ENCODE data around the gene ADAMTS19.

ADAMTS19 gene

GRCh38 chr5:129593525-129593924, 133.4 kb downstream of the ADAMTS19 start:
- no peaks in the 10 kb centered on the region for H3K9me3 ChIP-seq
- intact Hi-C loops (cut with DNase I; ENCODE audit: low total_unique reads): no loop called here
- no peak for DNase-seq
- no peaks in the 10 kb centered on the region for H3K4me1 ChIP-seq
- no peaks in the 10 kb centered on the region for H3K27me3 ChIP-seq
- H3K27ac ChIP-seq: no peak overlapping the region
- H3K36me3 ChIP-seq: no peaks in the 10 kb centered on the region
- H3K4me3 ChIP-seq: no peak overlapping the region
- TF ChIP-seq CTCF (IDR thresholded peaks at IDR 0.05): no peak

GRCh38 chr5:129601576-129601975, 141.5 kb downstream of the ADAMTS19 start:
- H3K27me3 ChIP-seq: no peaks in the 10 kb centered on the region
- TF ChIP-seq CTCF (IDR thresholded peaks at IDR 0.05): no peak
- DNase-seq: no peak
- H3K9me3 ChIP-seq: no peaks in the 10 kb centered on the region
- H3K36me3 ChIP-seq: no peaks in the 10 kb centered on the region
- no peak overlapping the region for H3K4me3 ChIP-seq
- intact Hi-C loops (cut with DNase I; ENCODE audit: low total_unique reads): no loop called here
- no peak overlapping the region for H3K27ac ChIP-seq
- H3K4me1 ChIP-seq: no peaks in the 10 kb centered on the region

- Histone ChIP-seq H3K36me3 (no peaks in the 10 kb centered on the region), H3K4me3 (no peak overlapping the region), H3K9me3 (no peaks in the 10 kb centered on the region), H3K27me3 (no peaks in the 10 kb centered on the region), H3K4me1 (no peaks in the 10 kb centered on the region), H3K27ac (no peak overlapping the region)
- no peak for DNase-seq
- no peak for TF ChIP-seq CTCF (IDR thresholded peaks at IDR 0.05)
- intact Hi-C loops (cut with DNase I; ENCODE audit: low total_unique reads): no loop called here
These were observed 148.3 kb downstream of the ADAMTS19 start for GRCh38 chr5:129608350-129608749.

- Histone ChIP-seq H3K4me3 (no peak overlapping the region), H3K4me1 (no peaks in the 10 kb centered on the region), H3K9me3 (no peaks in the 10 kb centered on the region), H3K27me3 (no peaks in the 10 kb centered on the region), H3K27ac (no peak overlapping the region), H3K36me3 (no peaks in the 10 kb centered on the region)
- intact Hi-C loops (cut with DNase I; ENCODE audit: low total_unique reads): no loop called here
- DNase-seq: no peak
- no peak for TF ChIP-seq CTCF (IDR thresholded peaks at IDR 0.05)
These were observed 149.6 kb downstream of the ADAMTS19 start for GRCh38 chr5:129609710-129610109.

GRCh38 chr5:129616517-129616916, 156.4 kb downstream of the ADAMTS19 start:
- intact Hi-C loops (cut with DNase I; ENCODE audit: low total_unique reads): no loop called here
- no peaks in the 10 kb centered on the region for H3K9me3 ChIP-seq
- no peak overlapping the region for H3K4me3 ChIP-seq
- H3K27me3 ChIP-seq: no peaks in the 10 kb centered on the region
- TF ChIP-seq CTCF (IDR thresholded peaks at IDR 0.05): no peak
- DNase-seq: no peak
- no peaks in the 10 kb centered on the region for H3K4me1 ChIP-seq
- no peaks in the 10 kb centered on the region for H3K36me3 ChIP-seq
- H3K27ac ChIP-seq: no peak overlapping the region

- Histone ChIP-seq H3K36me3 (no peaks in the 10 kb centered on the region), H3K27ac (no peak overlapping the region), H3K9me3 (no peaks in the 10 kb centered on the region), H3K4me3 (no peak overlapping the region), H3K4me1 (no peaks in the 10 kb centered on the region), H3K27me3 (no peaks in the 10 kb centered on the region)
- intact Hi-C loops (cut with DNase I; ENCODE audit: low total_unique reads): no loop called here
- DNase-seq: no peak
- no peak for TF ChIP-seq CTCF (IDR thresholded peaks at IDR 0.05)
These were observed 157.1 kb downstream of the ADAMTS19 start for GRCh38 chr5:129617206-129617605.

All from tibial artery (tissue), 4 donors.